K562 treated with DMSO at 1 percent for 4 hours (cell line): Measurements from ENCODE around the gene EGFL8. TPM values are rescaled to one million over a fixed set of nuclear protein-coding genes. Genes with fewer than 3 reads are reported as not detected.

ENCODE experiments used
- total RNA-seq: library from RNA; unstranded; fragments of 300-600 nt; gene quantifications from 2 replicates; pipeline ENCODE4 v1.2.3, GENCODE V29; 2022; ENCODE audit not compliant: insufficient read depth

Gene EGFL8
- total RNA-seq, result 8.0 and 27.8 TPM in 2 replicates

GRCh38 chr6:32164295-32164694 is at the start of gene EGFL8:
Gene EGFL8 (plus strand): TSS chr6:32164595. CDS start chr6:32166166, 1,571 bp downstream.

GRCh38 chr6:32127717-32128592 is 36.4 kb upstream of the EGFL8 start, which contains the start of gene ATF6B:
Gene ATF6B (minus strand): TSS chr6:32128246. CDS start chr6:32128207, 39 bp downstream.

DNA sequence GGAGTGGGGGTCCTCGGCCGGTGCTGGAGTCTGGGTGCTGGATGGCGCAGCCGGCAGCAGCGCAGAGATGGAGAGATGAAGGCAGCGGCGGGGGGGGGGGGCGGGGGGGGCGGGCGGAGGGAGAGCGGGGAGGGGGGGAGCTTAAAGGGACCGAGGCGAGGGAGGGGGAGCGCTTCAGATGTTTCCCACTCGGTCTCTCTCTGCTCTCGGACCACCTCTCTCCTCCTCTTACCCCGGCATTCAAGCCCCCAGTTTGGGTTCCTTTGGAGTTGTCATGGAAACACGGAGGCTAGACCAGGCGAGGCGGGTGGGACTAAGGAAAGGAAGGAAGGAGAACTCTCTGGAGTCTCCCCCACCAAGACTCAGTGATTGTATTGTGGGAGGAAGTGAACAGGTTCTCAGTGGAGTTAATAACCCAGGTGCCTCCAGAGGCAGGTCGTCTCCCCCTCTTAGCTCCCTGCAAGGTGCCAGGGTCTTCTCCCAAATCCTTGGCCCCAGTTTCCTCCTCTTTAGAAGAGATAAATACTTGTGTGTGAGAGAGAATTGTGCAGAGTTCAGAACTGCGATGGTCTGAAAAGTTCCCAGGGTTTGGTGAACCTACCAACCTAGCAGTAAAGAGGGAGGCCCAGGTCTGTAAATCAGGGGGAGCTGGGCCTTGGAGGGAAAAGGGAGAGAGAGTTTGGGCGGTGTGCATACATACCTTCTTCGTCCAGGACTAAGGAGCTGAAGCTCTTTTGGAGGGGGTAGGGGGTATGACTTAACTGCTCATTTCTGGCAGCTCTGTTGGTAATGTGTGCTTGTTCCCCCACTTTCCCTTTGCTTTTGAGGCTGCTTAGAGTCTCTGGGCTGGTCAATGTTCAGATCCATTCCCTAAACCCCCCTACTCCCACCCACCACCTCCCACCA is 12.3 kb upstream of the EGFL8 start, which contains the start of gene PRRT1:
Gene PRRT1, minus strand, starts transcription at position 77 of the 906 bp plus-strand sequence. CDS start 112 bp downstream, outside the sequence.

GRCh38 chr6:32153564-32154513 is 10.6 kb upstream of the EGFL8 start, which contains the start of gene PPT2:
Gene PPT2 (plus strand): TSS chr6:32154141. CDS start chr6:32154595, 454 bp downstream.

GRCh38 chr6:32175711-32176475 is 11.5 kb downstream of the EGFL8 start, which contains the start of gene AGPAT1:
Gene AGPAT1 (minus strand): TSS chr6:32176084. CDS start chr6:32171496, 4,588 bp downstream.

GRCh38 chr6:32177788-32178546 is 13.6 kb downstream of the EGFL8 start, which contains the start of gene RNF5:
Gene RNF5 (plus strand): TSS chr6:32178405. CDS start chr6:32178512, 107 bp downstream.

GRCh38 chr6:32184084-32184640 is 19.8 kb downstream of the EGFL8 start, which contains the start of gene AGER:
Gene AGER (minus strand): TSS chr6:32184253. CDS start chr6:32184222, 31 bp downstream.

GRCh38 chr6:32190054-32190851 is 25.9 kb downstream of the EGFL8 start, which contains the start of gene PBX2:
Gene PBX2 (minus strand): TSS chr6:32190202. CDS start chr6:32189915, 287 bp downstream.

DNA sequence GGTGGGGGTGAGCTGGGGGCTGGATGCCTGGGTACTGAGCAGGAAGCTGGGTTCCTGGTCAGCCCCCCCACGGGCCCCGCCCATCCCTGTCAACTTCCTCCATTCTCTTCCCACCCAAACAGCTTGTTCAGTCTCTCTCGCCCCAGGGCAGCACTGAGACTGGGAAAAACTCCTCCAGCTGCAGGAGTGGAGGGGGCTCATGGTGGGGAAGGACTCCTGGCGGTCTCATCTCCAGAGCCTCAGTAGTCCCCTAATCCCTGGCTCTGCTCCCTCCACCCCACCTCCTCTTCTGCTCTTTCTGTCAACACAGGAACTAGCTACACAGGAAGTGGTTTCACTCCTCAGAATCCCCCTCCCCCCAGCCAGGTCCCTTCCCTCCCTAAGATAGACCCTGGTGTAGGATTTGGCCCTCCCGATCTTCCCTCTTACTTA is 28.2 kb downstream of the EGFL8 start, which contains the start of gene GPSM3:
Gene GPSM3, minus strand, starts transcription at position 36 of the 432 bp plus-strand sequence. CDS start 130 bp downstream, outside the sequence.

Other genes with a start within 250 kb of the EGFL8 start
- gene C2, start 236.9 kb upstream of the EGFL8 start, total RNA-seq, result 8.3 and 9.1 TPM in 2 replicates
- 3.8 TPM in 1 of 2 replicates, not detected in the other for gene CFB, start 218.5 kb upstream of the EGFL8 start, total RNA-seq
- 78.2 and 128 TPM in 2 replicates for gene NELFE, start 205.6 kb upstream of the EGFL8 start, total RNA-seq
- 43.6 and 60.1 TPM in 2 replicates for gene SKIC2, start 205.4 kb upstream of the EGFL8 start, total RNA-seq
- 16.6 and 24.1 TPM in 2 replicates for gene DXO, start 192.5 kb upstream of the EGFL8 start, total RNA-seq
- gene C4A, start 182.5 kb upstream of the EGFL8 start, total RNA-seq, result 4.3 and 10.0 TPM in 2 replicates
- gene C4B, start 149.8 kb upstream of the EGFL8 start, total RNA-seq, result 3.6 and 8.2 TPM in 2 replicates
- 0.98 and 1.1 TPM in 2 replicates for gene CYP21A2, start 126.2 kb upstream of the EGFL8 start, total RNA-seq
- 22.0 and 35.7 TPM in 2 replicates for gene TNXB, start 55.3 kb upstream of the EGFL8 start, total RNA-seq
- gene ATF6B, start 36.3 kb upstream of the EGFL8 start, total RNA-seq, result 120 and 128 TPM in 2 replicates
- 11.5 and 15.9 TPM in 2 replicates for gene FKBPL, start 34.3 kb upstream of the EGFL8 start, total RNA-seq
- 2.9 and 6.5 TPM in 2 replicates for gene PRRT1, start 12.7 kb upstream of the EGFL8 start, total RNA-seq
- gene PPT2, start 10.5 kb upstream of the EGFL8 start, total RNA-seq, result 38.0 and 64.2 TPM in 2 replicates
- 119 and 131 TPM in 2 replicates for gene AGPAT1, start 11.5 kb downstream of the EGFL8 start, total RNA-seq
- 263 and 269 TPM in 2 replicates for gene RNF5, start 13.8 kb downstream of the EGFL8 start, total RNA-seq
- 7.3 and 8.0 TPM in 2 replicates for gene AGER, start 19.7 kb downstream of the EGFL8 start, total RNA-seq
- 58.1 and 74.9 TPM in 2 replicates for gene PBX2, start 25.6 kb downstream of the EGFL8 start, total RNA-seq
- 67.6 and 81.7 TPM in 2 replicates for gene GPSM3, start 28.0 kb downstream of the EGFL8 start, total RNA-seq
- 2.3 TPM in 2 replicates for gene NOTCH4, start 59.5 kb downstream of the EGFL8 start, total RNA-seq
- not detected in 2 replicates for gene TSBP1, start 207.3 kb downstream of the EGFL8 start, total RNA-seq
- gene BTNL2, start 242.6 kb downstream of the EGFL8 start, total RNA-seq, result not detected in 2 replicates